Activated CD8-positive, alpha-beta memory T cell treated with anti-CD3 and anti-CD28 coated beads for 36 hours (primary cell): ENCODE results near the gene ABCA13. TPM values are rescaled to one million over a fixed set of nuclear protein-coding genes. Genes with fewer than 3 reads are reported as not detected.

Source experiments
- CTCF ChIA-PET: fragments of 350-600 bp; sonication (Branson Sonifier 250); formaldehyde crosslinking; loops from one replicate; lab custom pipeline; 2021; ENCODE audit warnings: antibody characterized with exemption; lab: Charles Lee
- POLR2A ChIA-PET: fragments of 350-600 bp; sonication (Branson Sonifier 250); formaldehyde crosslinking; loops from one replicate; lab custom pipeline; 2021; ENCODE audit warnings: antibody characterized with exemption; lab: Charles Lee
- total RNA-seq, 2 experiments: library from RNA; stranded (reverse); gene quantifications; one replicate each; pipeline ENCODE4 v1.2.3, GENCODE V29; 2021

The ABCA13 gene
- total RNA-seq, 2 experiments from 2014 or later: not detected

DNA sequence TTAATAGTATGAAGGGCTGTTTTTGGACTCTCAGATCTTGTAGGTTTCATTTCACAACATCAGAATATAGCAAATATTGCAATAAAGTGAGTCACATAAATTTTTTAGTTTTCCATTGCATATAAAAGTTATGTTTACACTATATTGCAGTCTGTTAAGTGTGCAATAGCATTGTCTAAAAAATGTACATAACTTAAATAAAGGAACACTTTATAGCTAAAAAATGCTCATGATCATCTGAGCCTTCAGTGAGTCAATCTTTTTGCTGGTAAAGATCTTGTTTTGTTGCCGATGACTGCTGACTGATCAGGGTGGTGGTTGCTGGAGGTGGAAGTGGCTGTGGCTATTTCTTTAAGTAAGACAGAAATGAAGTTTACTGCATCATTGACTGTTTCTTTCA is 42.0 kb downstream of the ABCA13 start:
- CTCF ChIA-PET: no interaction called here
- POLR2A ChIA-PET: no interaction called here

DNA sequence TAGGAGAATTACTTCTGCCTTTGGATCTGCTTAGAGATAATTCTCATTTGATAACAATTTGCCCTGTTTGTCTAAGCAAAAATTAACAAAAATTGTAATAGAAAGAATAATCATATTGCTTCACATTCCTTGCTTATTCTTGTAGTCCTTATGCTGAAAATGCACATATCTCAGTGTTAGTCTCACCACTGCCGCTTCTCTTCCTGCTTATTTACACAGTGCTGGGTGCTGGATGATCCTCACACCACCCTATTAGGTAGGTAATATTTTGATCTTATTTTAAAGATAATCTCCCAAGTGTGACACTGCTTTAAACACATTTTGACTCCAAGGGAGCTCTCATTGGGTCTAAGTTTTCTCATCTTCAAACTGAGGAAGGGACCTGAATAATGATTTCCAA is 46.0 kb downstream of the ABCA13 start:
- CTCF ChIA-PET: no interaction called here
- POLR2A ChIA-PET: no interaction called here

GRCh38 chr7:48217753-48218152 is 46.5 kb downstream of the ABCA13 start:
- POLR2A ChIA-PET: no interaction called here
- CTCF ChIA-PET: no interaction called here

DNA sequence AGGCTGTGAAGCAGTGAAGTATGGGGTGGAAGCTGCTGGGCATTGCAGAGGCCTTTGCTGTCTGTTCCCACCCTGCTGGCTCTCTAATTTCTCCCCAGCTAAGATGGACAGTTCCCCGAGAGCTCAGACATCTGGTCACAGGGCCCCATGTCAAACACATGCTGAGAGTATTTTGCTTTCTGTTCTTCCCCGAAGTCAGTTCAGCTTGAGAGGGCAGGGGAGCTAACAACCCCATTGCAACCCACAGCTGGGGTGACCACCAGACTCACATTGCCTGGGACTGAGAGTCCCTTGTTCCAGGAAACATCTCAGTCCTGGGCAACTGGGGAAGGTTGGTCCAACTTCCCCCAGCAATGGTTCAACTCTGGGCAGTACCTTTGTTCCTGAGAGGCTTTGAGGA is 52.8 kb downstream of the ABCA13 start:
- POLR2A ChIA-PET: no interaction called here
- CTCF ChIA-PET: no interaction called here

- CTCF ChIA-PET: no interaction called here
- POLR2A ChIA-PET: no interaction called here
These were observed 53.8 kb downstream of the ABCA13 start for GRCh38 chr7:48225101-48225500.

- POLR2A ChIA-PET: no interaction called here
- CTCF ChIA-PET: no interaction called here
These were observed 66.1 kb downstream of the ABCA13 start for GRCh38 chr7:48237354-48237753.

GRCh38 chr7:48242846-48243245 is 71.6 kb downstream of the ABCA13 start:
- POLR2A ChIA-PET: no interaction called here

GRCh38 chr7:48244864-48245271 is 73.6 kb downstream of the ABCA13 start:
- ChIA-PET POLR2A (no interaction called here), CTCF (no interaction called here)

More at GRCh38 chr7:48242846-48243245, 71.6 kb downstream of the ABCA13 start:
- CTCF ChIA-PET: no interaction called here

- ChIA-PET CTCF (no interaction called here), POLR2A (interaction anchor here (0.7 kb wide), 1 partner anchor 242 kb away, joined by 5 read pairs; no protein-coding TSS in a partner anchor)
These were observed 74.7 kb downstream of the ABCA13 start for GRCh38 chr7:48245751-48246472.

DNA sequence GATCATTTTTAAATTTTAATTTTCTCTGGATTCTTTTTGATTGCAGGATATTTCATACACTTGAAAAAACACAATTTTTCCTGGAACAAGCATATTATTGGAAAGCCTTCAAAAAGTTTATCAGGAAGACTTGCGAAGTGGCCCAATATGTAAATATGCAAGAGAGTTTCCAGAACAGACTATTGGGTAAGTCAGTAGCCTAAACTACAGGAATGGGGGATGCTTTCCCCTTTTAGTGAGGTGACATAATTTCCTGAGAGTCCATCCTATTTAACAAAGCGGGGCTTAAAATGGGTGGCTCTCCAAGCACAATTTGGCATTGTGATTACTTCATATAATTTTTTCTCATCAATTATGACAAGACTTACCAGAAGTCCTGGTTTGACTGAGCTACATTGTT is 77.9 kb downstream of the ABCA13 start:
- ChIA-PET CTCF (no interaction called here), POLR2A (no interaction called here)

DNA sequence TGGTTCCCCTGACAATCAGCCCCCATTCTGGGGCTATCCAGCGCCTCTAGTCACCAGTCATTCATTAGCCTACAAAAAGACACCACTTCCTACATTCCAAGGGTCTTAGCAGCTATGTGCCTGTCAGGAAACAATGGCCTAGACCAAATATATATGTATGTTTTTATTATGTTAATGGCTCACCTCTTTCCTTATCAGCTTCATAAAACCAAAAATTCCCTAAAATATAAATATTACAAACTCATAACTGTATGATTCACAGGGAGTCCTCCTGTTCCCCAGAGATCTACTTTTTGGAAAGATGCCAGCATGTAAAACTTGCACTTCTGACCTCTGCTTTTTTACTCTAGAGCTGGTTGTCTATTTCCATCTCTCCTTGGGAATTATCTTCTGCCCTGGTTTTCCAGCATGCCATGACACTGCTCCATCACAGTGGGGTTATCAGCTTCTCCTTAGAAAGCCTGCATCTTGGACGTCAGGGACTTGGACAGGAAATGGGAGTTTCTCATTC is 79.2 kb downstream of the ABCA13 start:
- ChIA-PET CTCF (no interaction called here), POLR2A (no interaction called here)

DNA sequence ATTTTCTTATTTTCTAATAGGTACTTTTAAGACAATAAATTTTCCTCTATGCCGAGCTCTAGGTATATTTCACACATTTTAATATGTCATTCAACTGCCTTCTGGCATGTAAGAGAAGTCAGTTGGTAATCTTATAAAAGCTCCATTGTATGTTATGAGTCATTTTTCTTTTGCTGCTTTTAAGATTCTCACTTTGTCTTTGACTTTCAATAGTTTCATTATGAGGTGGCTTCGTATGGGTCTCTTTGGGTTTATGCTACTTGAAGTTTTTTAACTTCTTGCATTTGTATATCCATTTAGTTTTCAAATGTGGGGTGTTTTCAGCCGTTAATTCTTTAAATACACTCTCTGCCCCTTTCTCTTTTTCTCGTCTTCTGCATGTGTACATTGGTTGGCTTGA is 80.5 kb downstream of the ABCA13 start:
- POLR2A ChIA-PET: no interaction called here
- CTCF ChIA-PET: interaction anchor here (1.2 kb wide), 1 partner anchor 47 kb away, joined by 3 read pairs; no protein-coding TSS in a partner anchor

GRCh38 chr7:48252995-48253394 is 81.7 kb downstream of the ABCA13 start:
- ChIA-PET CTCF (no interaction called here), POLR2A (no interaction called here)

GRCh38 chr7:48255046-48255445 is 83.8 kb downstream of the ABCA13 start:
- ChIA-PET POLR2A (no interaction called here), CTCF (interaction anchor here (1.2 kb wide), 1 partner anchor 44 kb away, joined by 5 read pairs; no protein-coding TSS in a partner anchor)

GRCh38 chr7:48259463-48260280 is 88.4 kb downstream of the ABCA13 start:
- POLR2A ChIA-PET: no interaction called here
- CTCF ChIA-PET: no interaction called here

GRCh38 chr7:48261696-48262095 is 90.4 kb downstream of the ABCA13 start:
- CTCF ChIA-PET: no interaction called here

GRCh38 chr7:48262606-48263310 is 91.5 kb downstream of the ABCA13 start:
- POLR2A ChIA-PET: no interaction called here
- CTCF ChIA-PET: no interaction called here

More at GRCh38 chr7:48261696-48262095, 90.4 kb downstream of the ABCA13 start:
- POLR2A ChIA-PET: no interaction called here

DNA sequence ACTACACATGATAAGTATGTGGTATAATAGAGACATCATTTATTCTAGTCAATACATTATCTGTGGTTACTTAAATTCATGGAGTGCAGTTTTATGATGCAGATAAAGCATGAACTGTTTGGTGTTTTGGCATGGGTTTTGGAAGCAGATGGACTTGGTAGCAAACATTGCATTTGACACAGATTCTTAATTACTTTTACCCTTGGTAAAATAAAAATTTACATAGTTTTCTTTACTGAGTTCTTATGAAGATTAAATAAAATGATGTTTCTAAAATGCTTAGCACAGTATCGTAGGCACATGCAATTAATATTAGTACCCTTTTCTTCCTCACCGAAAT is 92.0 kb downstream of the ABCA13 start:
- ChIA-PET CTCF (no interaction called here), POLR2A (no interaction called here)

- CTCF ChIA-PET: interaction anchor here (0.7 kb wide), 1 partner anchor 33 kb away, joined by 3 read pairs; no protein-coding TSS in a partner anchor
- POLR2A ChIA-PET: no interaction called here
These were observed 97.8 kb downstream of the ABCA13 start for GRCh38 chr7:48269066-48269465.

DNA sequence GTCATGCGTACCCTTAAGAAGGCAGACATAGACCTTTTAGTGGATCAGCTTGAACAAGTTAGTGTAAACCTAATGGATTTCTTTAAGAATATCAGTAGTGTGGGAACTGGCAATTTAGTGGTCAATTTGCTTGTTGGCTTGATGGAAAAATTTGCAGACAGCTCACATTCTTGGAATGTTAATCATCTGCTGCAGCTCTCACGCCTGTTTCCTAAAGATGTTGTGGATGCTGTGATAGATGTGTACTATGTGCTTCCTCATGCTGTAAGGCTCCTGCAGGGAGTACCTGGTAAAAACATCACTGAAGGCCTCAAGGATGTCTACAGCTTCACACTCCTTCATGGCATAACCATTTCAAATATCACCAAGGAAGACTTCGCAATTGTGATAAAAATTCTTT is 103.4 kb downstream of the ABCA13 start:
- CTCF ChIA-PET: interaction anchor here (0.6 kb wide), 1 partner anchor 97 kb away, joined by 5 read pairs; no protein-coding TSS in a partner anchor
- POLR2A ChIA-PET: no interaction called here
